GM08714 (cell line): ENCODE data around the gene CMAS.
"Not testable (repeated sequence)": the region's sequence is repeated elsewhere in the genome, so short reads cannot be mapped to it uniquely, and the experiment has no call there.

ENCODE experiments used
- H3K4me3 ChIP-seq: fragments of 200-500 bp; sonication (Bioruptor generic); 2 replicates; pipeline ENCODE4 v1.5.1; 2014; ENCODE audit warnings: mild to moderate bottlenecking, low read length, inconsistent platforms
- ZNF274 ChIP-seq: IDR thresholded peaks from 2 replicates; pipeline ENCODE4 v1.6.1; 2012; ENCODE audit warnings: mild to moderate bottlenecking, low read depth, low read length

CMAS gene

GRCh38 chr12:22046090-22046967 is at the start of gene CMAS:
CMAS (plus strand) TSS chr12:22046218; CDS start chr12:22046304, 86 bp downstream.
- TF ChIP-seq ZNF274 = no peak
- H3K4me3 ChIP-seq = peak within 1 kb of the TSS; percentile 94

- no peak for TF ChIP-seq ZNF274
These were observed 47.7 kb upstream of the CMAS start for GRCh38 chr12:21998295-21998694.

GRCh38 chr12:21998782-21999181 is 47.2 kb upstream of the CMAS start:
- H3K4me3 ChIP-seq = no peak overlapping the region
- TF ChIP-seq ZNF274 = no peak

More at GRCh38 chr12:21998295-21998694, 47.7 kb upstream of the CMAS start:
- H3K4me3 ChIP-seq = no peak overlapping the region

- no peak for TF ChIP-seq ZNF274
- H3K4me3 ChIP-seq = no peak overlapping the region
These were observed 43.6 kb upstream of the CMAS start for GRCh38 chr12:22002430-22002829.

- not testable (repeated sequence) for H3K4me3 ChIP-seq
These were observed 38.2 kb upstream of the CMAS start for GRCh38 chr12:22007794-22008193.

GRCh38 chr12:22008196-22008595 is 37.8 kb upstream of the CMAS start:
- no peak for TF ChIP-seq ZNF274
- H3K4me3 ChIP-seq = no peak overlapping the region

- TF ChIP-seq ZNF274 = no peak
- no peak overlapping the region for H3K4me3 ChIP-seq
These were observed 31.8 kb upstream of the CMAS start for GRCh38 chr12:22014041-22014782.

- TF ChIP-seq ZNF274 = no peak
- no peak overlapping the region for H3K4me3 ChIP-seq
These were observed 31.3 kb upstream of the CMAS start for GRCh38 chr12:22014783-22015144.

- TF ChIP-seq ZNF274 = no peak
- H3K4me3 ChIP-seq = no peak overlapping the region
These were observed 29.0 kb upstream of the CMAS start for GRCh38 chr12:22016982-22017381.

GRCh38 chr12:22018860-22019259 is 27.2 kb upstream of the CMAS start:
- TF ChIP-seq ZNF274 = no peak
- H3K4me3 ChIP-seq = no peak overlapping the region

- H3K4me3 ChIP-seq = not testable (repeated sequence)
These were observed 22.5 kb upstream of the CMAS start for GRCh38 chr12:22023489-22023888.

GRCh38 chr12:22029491-22029890 is 16.5 kb upstream of the CMAS start:
- H3K4me3 ChIP-seq = no peak overlapping the region
- TF ChIP-seq ZNF274 = no peak

GRCh38 chr12:22029991-22030390 is 16.0 kb upstream of the CMAS start:
- no peak overlapping the region for H3K4me3 ChIP-seq
- no peak for TF ChIP-seq ZNF274

GRCh38 chr12:22032732-22033131 is 13.3 kb upstream of the CMAS start:
- H3K4me3 ChIP-seq = no peak overlapping the region
- TF ChIP-seq ZNF274 = no peak
